Measurements from ENCODE around the gene RADIL.
"Not testable (repeated sequence)": the region's sequence is repeated elsewhere in the genome, so short reads cannot be mapped to it uniquely, and the experiment has no call there.

The RADIL gene

DNA sequence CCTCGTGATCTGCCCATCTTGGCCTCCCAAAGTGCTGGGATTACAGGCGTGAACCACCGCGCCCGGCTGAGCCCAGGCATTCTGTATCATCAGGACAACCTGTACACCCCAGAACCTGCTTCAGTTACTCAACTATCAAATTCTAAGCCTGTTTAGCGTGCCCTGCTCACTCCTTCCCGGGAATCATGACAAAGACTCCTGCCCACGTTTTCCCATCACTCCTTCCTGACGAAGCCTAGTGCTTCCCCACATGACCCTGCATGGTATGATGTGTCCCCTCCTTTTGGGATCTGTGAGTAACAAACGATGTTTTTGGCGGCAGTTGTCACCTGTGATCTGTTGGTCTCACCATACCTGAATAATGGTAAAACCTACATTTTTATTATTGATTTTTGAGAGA lies 12.2 kb upstream of the RADIL start:
- no peak overlapping the region for H3K4me3 ChIP-seq (replicated peaks; ENCODE audit: insufficient read depth, low read length)
- H3K27me3 ChIP-seq (ENCODE audit: insufficient read depth, poor library complexity, severe bottlenecking): no peaks in the 10 kb centered on the region
- TF ChIP-seq POLR2AphosphoS5 (IDR thresholded peaks at IDR 0.05; ENCODE audit: low read depth) (no peak), REST (IDR thresholded peaks at IDR 0.05; ENCODE audit: insufficient replicate concordance, low read depth) (no peak)
- H3K27ac ChIP-seq (replicated peaks): no peak overlapping the region
- no peak for DNase-seq (ENCODE audit: low read depth in 1 of 2, low spot score in 1 of 2)

DNA sequence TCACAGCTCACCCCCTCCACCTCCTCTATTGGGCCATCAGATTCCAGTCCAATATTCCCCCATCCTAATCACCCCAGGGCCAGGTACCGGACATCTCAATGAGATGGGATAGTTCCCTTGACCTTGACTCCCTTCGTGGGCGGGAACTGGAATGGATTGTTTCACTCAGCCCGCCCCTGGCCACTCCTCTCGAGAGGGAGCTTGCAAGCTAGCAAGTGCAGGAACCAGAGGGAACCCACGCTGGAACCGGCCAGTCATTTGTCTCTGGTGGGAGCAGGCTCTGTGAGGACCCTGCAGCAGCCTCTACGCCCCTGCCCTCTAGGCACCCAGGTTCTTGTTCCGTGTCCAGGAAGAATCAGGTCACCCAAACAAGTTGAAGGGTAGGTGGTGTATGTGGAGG lies 11.0 kb upstream of the RADIL start:
- no peak overlapping the region for H3K4me3 ChIP-seq (replicated peaks; ENCODE audit: insufficient read depth, low read length)
- TF ChIP-seq SPI1 (IDR thresholded peaks at IDR 0.05; ENCODE audit: borderline replicate concordance, low read depth): no peak
- no peak for TF ChIP-seq GABPA (IDR thresholded peaks at IDR 0.05; ENCODE audit: low read depth)
- no peak for TF ChIP-seq POLR2AphosphoS5 (IDR thresholded peaks at IDR 0.05; ENCODE audit: low read depth)
- TF ChIP-seq REST (IDR thresholded peaks at IDR 0.05; ENCODE audit: insufficient replicate concordance, low read depth): no peak
- TF ChIP-seq, protein P1, sequence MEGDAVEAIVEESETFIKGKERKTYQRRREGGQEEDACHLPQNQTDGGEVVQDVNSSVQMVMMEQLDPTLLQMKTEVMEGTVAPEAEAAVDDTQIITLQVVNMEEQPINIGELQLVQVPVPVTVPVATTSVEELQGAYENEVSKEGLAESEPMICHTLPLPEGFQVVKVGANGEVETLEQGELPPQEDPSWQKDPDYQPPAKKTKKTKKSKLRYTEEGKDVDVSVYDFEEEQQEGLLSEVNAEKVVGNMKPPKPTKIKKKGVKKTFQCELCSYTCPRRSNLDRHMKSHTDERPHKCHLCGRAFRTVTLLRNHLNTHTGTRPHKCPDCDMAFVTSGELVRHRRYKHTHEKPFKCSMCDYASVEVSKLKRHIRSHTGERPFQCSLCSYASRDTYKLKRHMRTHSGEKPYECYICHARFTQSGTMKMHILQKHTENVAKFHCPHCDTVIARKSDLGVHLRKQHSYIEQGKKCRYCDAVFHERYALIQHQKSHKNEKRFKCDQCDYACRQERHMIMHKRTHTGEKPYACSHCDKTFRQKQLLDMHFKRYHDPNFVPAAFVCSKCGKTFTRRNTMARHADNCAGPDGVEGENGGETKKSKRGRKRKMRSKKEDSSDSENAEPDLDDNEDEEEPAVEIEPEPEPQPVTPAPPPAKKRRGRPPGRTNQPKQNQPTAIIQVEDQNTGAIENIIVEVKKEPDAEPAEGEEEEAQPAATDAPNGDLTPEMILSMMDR (IDR thresholded peaks at IDR 0.05; ENCODE audit: insufficient read depth, low read length): no peak
- H3K27me3 ChIP-seq (ENCODE audit: insufficient read depth, poor library complexity, severe bottlenecking): no peaks in the 10 kb centered on the region
- no peak for DNase-seq (ENCODE audit: low read depth in 1 of 2, low spot score in 1 of 2)
- H3K27ac ChIP-seq (replicated peaks): no peak overlapping the region

GRCh38 chr7:4893929-4894475 lies 10.5 kb upstream of the RADIL start:
- no peaks in the 10 kb centered on the region for H3K27me3 ChIP-seq (ENCODE audit: insufficient read depth, poor library complexity, severe bottlenecking)
- no peak overlapping the region for H3K27ac ChIP-seq (replicated peaks)
- DNase-seq (ENCODE audit: low read depth in 1 of 2, low spot score in 1 of 2): no peak
- no peak overlapping the region for H3K4me3 ChIP-seq (replicated peaks; ENCODE audit: insufficient read depth, low read length)
- TF ChIP-seq POLR2AphosphoS5 (IDR thresholded peaks at IDR 0.05; ENCODE audit: low read depth) (no peak), SPI1 (IDR thresholded peaks at IDR 0.05; ENCODE audit: borderline replicate concordance, low read depth) (no peak), REST (IDR thresholded peaks at IDR 0.05; ENCODE audit: insufficient replicate concordance, low read depth) (no peak), GABPA (IDR thresholded peaks at IDR 0.05; ENCODE audit: low read depth) (no peak)
- TF ChIP-seq, protein P1 (IDR thresholded peaks at IDR 0.05; ENCODE audit: insufficient read depth, low read length): no peak

GRCh38 chr7:4893188-4893587 lies 9.7 kb upstream of the RADIL start:
- H3K27me3 ChIP-seq (ENCODE audit: insufficient read depth, poor library complexity, severe bottlenecking); H3K27ac ChIP-seq (replicated peaks); H3K4me3 ChIP-seq (replicated peaks; ENCODE audit: insufficient read depth, low read length); DNase-seq (ENCODE audit: low read depth in 1 of 2, low spot score in 1 of 2): not testable (repeated sequence)

- H3K27ac ChIP-seq (replicated peaks); H3K4me3 ChIP-seq (replicated peaks; ENCODE audit: insufficient read depth, low read length); H3K27me3 ChIP-seq (ENCODE audit: insufficient read depth, poor library complexity, severe bottlenecking); DNase-seq (ENCODE audit: low read depth in 1 of 2, low spot score in 1 of 2): not testable (repeated sequence)
Observed at GRCh38 chr7:4891522-4891921, 8.0 kb upstream of the RADIL start.
